ENCODE data around the gene PBX3.

PBX3 gene

GRCh38 chr9:125757834-125758233, 10.7 kb downstream of the PBX3 start:
- Histone ChIP-seq H3K4ac (ENCODE audit: low read length) (no peak overlapping the region), H4K8ac (ENCODE audit: low read depth, low read length) (no peak overlapping the region), H4K91ac (ENCODE audit: low read depth, low read length, poor library complexity) (no peak overlapping the region), H3K36me3 (replicated peaks in 1 of 2; ENCODE audit: control insufficient read depth in 2 of 2, insufficient read depth in 2 of 2, low read length in 2 of 2) (peaks cover 0 to 29% of the 10 kb centered on the region in 2 donors), H2BK12ac (ENCODE audit: low read length) (no peak overlapping the region), H3K27ac (replicated peaks; ENCODE audit: low read length) (no peak overlapping the region), H3K9me3 (replicated peaks in 1 of 2; ENCODE audit: control insufficient read depth in 2 of 2, insufficient read depth in 1 of 2, low read depth in 1 of 2, low read length in 2 of 2) (no peaks in the 10 kb centered on the region), H3K79me1 (ENCODE audit: low read depth, low read length) (no peaks in the 10 kb centered on the region), H3K27me3 (ENCODE audit: control insufficient read depth in 3 of 3, insufficient read depth in 3 of 3, low read depth in 1 of 3, low read length in 3 of 3) (no peaks in the 10 kb centered on the region), H2BK120ac (ENCODE audit: low read depth, low read length) (no peak overlapping the region), H3K4me2 (ENCODE audit: insufficient read depth, low read length, poor library complexity, severe bottlenecking) (no peak overlapping the region), H3K23ac (ENCODE audit: low read depth, low read length, poor library complexity) (no peak overlapping the region), H3K18ac (ENCODE audit: low read length) (no peak overlapping the region), H3K4me1 (ENCODE audit: control insufficient read depth in 2 of 2, insufficient read depth in 1 of 2, low read depth in 1 of 2, low read length in 2 of 2) (peaks cover 13 to 42% of the 10 kb centered on the region in 2 donors), H3K4me3 (ENCODE audit: low read length in 2 of 2) (no peak overlapping the region), H2BK5ac (ENCODE audit: low read length) (no peak overlapping the region), H2AFZ (ENCODE audit: low read length) (no peak overlapping the region), H3K14ac (ENCODE audit: low read length) (no peak overlapping the region), H2AK5ac (ENCODE audit: low read depth, low read length) (no peak overlapping the region), H2BK15ac (ENCODE audit: low read length) (no peak overlapping the region), H3K9ac (ENCODE audit: low read depth, low read length, poor library complexity) (no peak overlapping the region)
- no CpG with 5 or more reads among the region's 1 CpG for WGBS, 2 donors (ENCODE audit: extremely low coverage in 2 of 2, insufficient read length in 2 of 2, insufficient replicate concordance in 1 of 2)
- DNase-seq (ENCODE audit: low spot score), result no peak

DNA sequence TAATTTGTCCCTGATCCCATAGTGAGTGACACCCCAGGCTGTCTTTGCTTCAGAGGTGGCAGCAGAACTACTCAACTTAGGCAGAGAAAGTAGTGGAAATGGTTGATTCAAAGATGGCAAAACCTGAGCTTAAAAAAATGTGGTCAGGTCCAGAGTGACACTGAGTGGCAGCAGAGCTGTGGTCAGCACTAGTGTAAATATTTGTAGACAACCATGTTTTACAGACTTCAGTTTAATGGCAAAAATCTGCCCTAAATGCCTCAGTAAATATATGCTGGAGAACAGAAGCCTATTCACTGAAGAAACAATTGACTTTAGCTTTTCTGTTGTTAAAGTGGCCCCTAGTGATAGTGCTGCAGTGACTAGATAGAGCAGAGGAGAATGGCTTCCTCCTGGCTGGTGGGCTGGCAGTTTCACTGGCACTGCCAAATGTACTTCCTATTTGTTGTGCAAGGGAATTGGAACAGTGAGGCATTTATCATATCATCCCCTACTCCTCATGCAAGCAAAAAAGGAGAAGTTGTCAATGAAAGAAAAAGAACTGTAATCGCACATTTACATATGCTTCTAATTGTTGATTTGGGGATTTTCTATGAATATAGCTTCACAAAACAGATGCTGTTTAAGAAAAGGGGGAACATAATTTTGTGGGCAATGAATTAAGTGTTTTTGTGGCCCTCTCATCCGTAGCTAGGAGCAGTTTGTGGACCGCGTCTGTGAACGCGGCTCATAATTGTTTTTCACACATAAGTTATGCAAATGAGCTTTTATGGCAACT, 12.0 kb downstream of the PBX3 start:
- no peak overlapping the region for H3K4me3 ChIP-seq (ENCODE audit: low read length in 2 of 2)

GRCh38 chr9:125759764-125760129, 12.6 kb downstream of the PBX3 start:
- H2BK5ac ChIP-seq (ENCODE audit: low read length), result no peak overlapping the region
- no peak overlapping the region for H2AFZ ChIP-seq (ENCODE audit: low read length)
- no peak overlapping the region for H3K4me2 ChIP-seq (ENCODE audit: insufficient read depth, low read length, poor library complexity, severe bottlenecking)
- H3K27me3 ChIP-seq (ENCODE audit: control insufficient read depth in 3 of 3, insufficient read depth in 3 of 3, low read depth in 1 of 3, low read length in 3 of 3), result no peaks in the 10 kb centered on the region
- H4K91ac ChIP-seq (ENCODE audit: low read depth, low read length, poor library complexity), result no peak overlapping the region
- H3K9ac ChIP-seq (ENCODE audit: low read depth, low read length, poor library complexity), result no peak overlapping the region
- H3K23ac ChIP-seq (ENCODE audit: low read depth, low read length, poor library complexity), result no peak overlapping the region
- no peak overlapping the region for H3K18ac ChIP-seq (ENCODE audit: low read length)
- no peak overlapping the region for H3K14ac ChIP-seq (ENCODE audit: low read length)
- H3K4me3 ChIP-seq (ENCODE audit: low read length in 2 of 2), result no peak overlapping the region
- no peaks in the 10 kb centered on the region for H3K79me1 ChIP-seq (ENCODE audit: low read depth, low read length)
- H2AK5ac ChIP-seq (ENCODE audit: low read depth, low read length), result no peak overlapping the region
- no peak overlapping the region for H2BK15ac ChIP-seq (ENCODE audit: low read length)
- no peak overlapping the region for H3K27ac ChIP-seq (replicated peaks; ENCODE audit: low read length)
- no peaks in the 10 kb centered on the region for H3K9me3 ChIP-seq (replicated peaks in 1 of 2; ENCODE audit: control insufficient read depth in 2 of 2, insufficient read depth in 1 of 2, low read depth in 1 of 2, low read length in 2 of 2)
- H4K8ac ChIP-seq (ENCODE audit: low read depth, low read length), result no peak overlapping the region
- no peak overlapping the region for H3K4ac ChIP-seq (ENCODE audit: low read length)
- H2BK12ac ChIP-seq (ENCODE audit: low read length), result no peak overlapping the region
- no peak overlapping the region for H2BK120ac ChIP-seq (ENCODE audit: low read depth, low read length)
- H3K36me3 ChIP-seq (replicated peaks in 1 of 2; ENCODE audit: control insufficient read depth in 2 of 2, insufficient read depth in 2 of 2, low read length in 2 of 2), result peaks cover 0 to 11% of the 10 kb centered on the region in 2 donors
- no peak for DNase-seq (ENCODE audit: low spot score)
- peaks cover 16 to 53% of the 10 kb centered on the region in 2 donors for H3K4me1 ChIP-seq (ENCODE audit: control insufficient read depth in 2 of 2, insufficient read depth in 1 of 2, low read depth in 1 of 2, low read length in 2 of 2)
- no CpG with 5 or more reads among the region's 7 CpGs for WGBS, 2 donors (ENCODE audit: extremely low coverage in 2 of 2, insufficient read length in 2 of 2, insufficient replicate concordance in 1 of 2)

More for the DNA sequence above, 12.0 kb downstream of the PBX3 start:
- no peak overlapping the region for H2BK12ac ChIP-seq (ENCODE audit: low read length)
- peaks cover 16 to 53% of the 10 kb centered on the region in 2 donors for H3K4me1 ChIP-seq (ENCODE audit: control insufficient read depth in 2 of 2, insufficient read depth in 1 of 2, low read depth in 1 of 2, low read length in 2 of 2)
- H3K18ac ChIP-seq (ENCODE audit: low read length), result no peak overlapping the region
- no peak overlapping the region for H3K9ac ChIP-seq (ENCODE audit: low read depth, low read length, poor library complexity)
- no peak overlapping the region for H2AFZ ChIP-seq (ENCODE audit: low read length)
- no peak overlapping the region for H2AK5ac ChIP-seq (ENCODE audit: low read depth, low read length)
- H3K9me3 ChIP-seq (replicated peaks in 1 of 2; ENCODE audit: control insufficient read depth in 2 of 2, insufficient read depth in 1 of 2, low read depth in 1 of 2, low read length in 2 of 2), result no peaks in the 10 kb centered on the region
- no peak overlapping the region for H4K91ac ChIP-seq (ENCODE audit: low read depth, low read length, poor library complexity)
- peak overlapping the region; percentile 60 for H3K27ac ChIP-seq (replicated peaks; ENCODE audit: low read length)
- peaks cover 0 to 16% of the 10 kb centered on the region in 2 donors for H3K36me3 ChIP-seq (replicated peaks in 1 of 2; ENCODE audit: control insufficient read depth in 2 of 2, insufficient read depth in 2 of 2, low read length in 2 of 2)
- H3K79me1 ChIP-seq (ENCODE audit: low read depth, low read length), result no peaks in the 10 kb centered on the region
- no peak overlapping the region for H3K23ac ChIP-seq (ENCODE audit: low read depth, low read length, poor library complexity)
- WGBS, 2 donors (ENCODE audit: extremely low coverage in 2 of 2, insufficient read length in 2 of 2, insufficient replicate concordance in 1 of 2), result no CpG with 5 or more reads among the region's 6 CpGs
- no peak overlapping the region for H3K4ac ChIP-seq (ENCODE audit: low read length)
- H2BK120ac ChIP-seq (ENCODE audit: low read depth, low read length), result no peak overlapping the region
- no peak overlapping the region for H3K14ac ChIP-seq (ENCODE audit: low read length)
- no peak overlapping the region for H2BK5ac ChIP-seq (ENCODE audit: low read length)
- no peak overlapping the region for H3K4me2 ChIP-seq (ENCODE audit: insufficient read depth, low read length, poor library complexity, severe bottlenecking)
- no peak overlapping the region for H4K8ac ChIP-seq (ENCODE audit: low read depth, low read length)
- H2BK15ac ChIP-seq (ENCODE audit: low read length), result no peak overlapping the region
- no peaks in the 10 kb centered on the region for H3K27me3 ChIP-seq (ENCODE audit: control insufficient read depth in 3 of 3, insufficient read depth in 3 of 3, low read depth in 1 of 3, low read length in 3 of 3)
- no peak for DNase-seq (ENCODE audit: low spot score)

DNA sequence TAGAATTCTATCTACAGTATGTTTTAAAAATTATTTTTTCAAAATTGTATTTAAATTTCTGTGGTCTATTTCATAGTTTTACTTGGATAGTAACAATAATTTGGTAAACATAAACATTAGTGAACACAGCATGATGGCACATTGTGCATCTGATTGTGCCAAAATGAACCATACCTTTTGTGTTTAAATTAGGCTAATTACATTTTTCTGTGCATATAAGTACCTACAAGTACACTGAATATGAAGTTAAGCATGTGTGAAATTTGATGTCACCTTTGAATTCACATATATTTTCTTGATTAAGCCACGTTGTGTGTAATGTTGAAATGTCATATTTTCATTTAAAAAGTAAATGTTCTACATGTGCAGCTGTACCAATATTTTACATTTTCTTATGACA, 13.4 kb downstream of the PBX3 start:
- Histone ChIP-seq H3K9me3 (replicated peaks in 1 of 2; ENCODE audit: control insufficient read depth in 2 of 2, insufficient read depth in 1 of 2, low read depth in 1 of 2, low read length in 2 of 2) (no peaks in the 10 kb centered on the region), H2AFZ (ENCODE audit: low read length) (no peak overlapping the region), H3K4me1 (ENCODE audit: control insufficient read depth in 2 of 2, insufficient read depth in 1 of 2, low read depth in 1 of 2, low read length in 2 of 2) (peaks cover 15 to 48% of the 10 kb centered on the region in 2 donors), H3K23ac (ENCODE audit: low read depth, low read length, poor library complexity) (no peak overlapping the region), H3K4me2 (ENCODE audit: insufficient read depth, low read length, poor library complexity, severe bottlenecking) (no peak overlapping the region), H3K79me1 (ENCODE audit: low read depth, low read length) (no peaks in the 10 kb centered on the region), H3K27me3 (ENCODE audit: control insufficient read depth in 3 of 3, insufficient read depth in 3 of 3, low read depth in 1 of 3, low read length in 3 of 3) (no peaks in the 10 kb centered on the region), H2AK5ac (ENCODE audit: low read depth, low read length) (no peak overlapping the region), H3K18ac (ENCODE audit: low read length) (no peak overlapping the region), H2BK5ac (ENCODE audit: low read length) (no peak overlapping the region), H2BK120ac (ENCODE audit: low read depth, low read length) (no peak overlapping the region), H3K4me3 (ENCODE audit: low read length in 2 of 2) (no peak overlapping the region), H3K36me3 (replicated peaks in 1 of 2; ENCODE audit: control insufficient read depth in 2 of 2, insufficient read depth in 2 of 2, low read length in 2 of 2) (peaks cover 0 to 9% of the 10 kb centered on the region in 2 donors), H4K8ac (ENCODE audit: low read depth, low read length) (no peak overlapping the region), H3K27ac (replicated peaks; ENCODE audit: low read length) (no peak overlapping the region), H2BK12ac (ENCODE audit: low read length) (no peak overlapping the region), H3K14ac (ENCODE audit: low read length) (no peak overlapping the region), H3K4ac (ENCODE audit: low read length) (no peak overlapping the region), H2BK15ac (ENCODE audit: low read length) (no peak overlapping the region), H4K91ac (ENCODE audit: low read depth, low read length, poor library complexity) (no peak overlapping the region), H3K9ac (ENCODE audit: low read depth, low read length, poor library complexity) (no peak overlapping the region)
- WGBS, 2 donors (ENCODE audit: extremely low coverage in 2 of 2, insufficient read length in 2 of 2, insufficient replicate concordance in 1 of 2), result no CpG with 5 or more reads among the region's 1 CpG
- DNase-seq (ENCODE audit: low spot score), result no peak
